ENCODE measurements around the gene RPRD1A. TPM values are rescaled to one million over a fixed set of nuclear protein-coding genes. Genes with fewer than 3 reads are reported as not detected.

Gene RPRD1A
- total and polyA plus RNA-seq, 7 donors: 13.2 to 80.3 (median 68.8) TPM

GRCh38 chr18:35982409-35983114, 84.8 kb downstream of the RPRD1A start:
- no peak for DNase-seq
- no peak for TF ChIP-seq POLR2A (IDR thresholded peaks at IDR 0.05)
- no peak for TF ChIP-seq CTCF (IDR thresholded peaks at IDR 0.05)
- no peak for TF ChIP-seq EP300 (IDR thresholded peaks at IDR 0.05)
- TF ChIP-seq POLR2AphosphoS5 (IDR thresholded peaks at IDR 0.05): no peak
- Histone ChIP-seq H3K36me3 (peaks cover 10 to 46% (median 20%) of the 10 kb centered on the region in 4 donors), H3K27me3 (no peaks in the 10 kb centered on the region), H3K27ac (no peak overlapping the region), H3K4me1 (no peaks in the 10 kb centered on the region), H3K9me3 (no peaks in the 10 kb centered on the region), H3K4me3 (no peak overlapping the region)
- WGBS, 2 donors: 88 to 95% methylated on average over 2 of the region's 2 CpGs
- intact Hi-C loops (cut with DNase I): no loop called here

GRCh38 chr18:35979112-35979511, 88.2 kb downstream of the RPRD1A start:
- Histone ChIP-seq H3K36me3 (peaks cover 15 to 74% (median 27%) of the 10 kb centered on the region in 4 donors), H3K9me3 (no peaks in the 10 kb centered on the region), H3K4me3 (no peak overlapping the region), H3K27me3 (no peaks in the 10 kb centered on the region), H3K4me1 (peaks cover 0 to 5% (median 3%) of the 10 kb centered on the region in 4 donors), H3K27ac (no peak overlapping the region)
- TF ChIP-seq EP300 (IDR thresholded peaks at IDR 0.05): no peak
- TF ChIP-seq CTCF (IDR thresholded peaks at IDR 0.05): no peak
- TF ChIP-seq POLR2AphosphoS5 (IDR thresholded peaks at IDR 0.05): no peak
- no peak for TF ChIP-seq POLR2A (IDR thresholded peaks at IDR 0.05)
- DNase-seq: no peak
- intact Hi-C loops (cut with DNase I): loop anchor here (10.0 kb wide), 2 partner anchors 634 to 714 kb away; partner anchors contain the start of gene ZNF24

GRCh38 chr18:35974181-35974580, 93.2 kb downstream of the RPRD1A start:
- 51 to 81% methylated on average over 3 of the region's 3 CpGs for WGBS, 2 donors
- peaks cover 0 to 26% (median 23%) of the 10 kb centered on the region in 4 donors for H3K4me1 ChIP-seq
- H3K4me3 ChIP-seq: no peak overlapping the region
- TF ChIP-seq CTCF (IDR thresholded peaks at IDR 0.05) (no peak), POLR2A (IDR thresholded peaks at IDR 0.05) (no peak), POLR2AphosphoS5 (IDR thresholded peaks at IDR 0.05) (no peak), EP300 (IDR thresholded peaks at IDR 0.05) (no peak)
- DNase-seq: no peak
- H3K9me3 ChIP-seq: no peaks in the 10 kb centered on the region
- H3K36me3 ChIP-seq: peaks cover 15 to 44% (median 20%) of the 10 kb centered on the region in 4 donors
- intact Hi-C loops (cut with DNase I): loop anchor here (5.0 to 10.0 kb wide), 6 partner anchors 93 to 709 kb away; partner anchors contain the start of genes ELP2, GALNT1, RPRD1A and SLC39A6
- no peak overlapping the region for H3K27ac ChIP-seq
- no peaks in the 10 kb centered on the region for H3K27me3 ChIP-seq

GRCh38 chr18:35973650-35974049, 93.7 kb downstream of the RPRD1A start:
- intact Hi-C loops (cut with DNase I): loop anchor here (2.0 to 10.0 kb wide), 7 partner anchors 94 to 709 kb away; partner anchors contain the start of genes ELP2, GALNT1, INO80C and RPRD1A
- Histone ChIP-seq H3K4me1 (peaks cover 0 to 26% (median 23%) of the 10 kb centered on the region in 4 donors), H3K4me3 (peak overlapping the region in 1 of 4 donors; percentile 72), H3K9me3 (no peaks in the 10 kb centered on the region), H3K27ac (peak overlapping the region in 1 of 4 donors; percentile 92), H3K36me3 (peaks cover 15 to 39% (median 17%) of the 10 kb centered on the region in 4 donors), H3K27me3 (no peaks in the 10 kb centered on the region)
- 91 to 93% methylated on average over 12 of the region's 12 CpGs for WGBS, 2 donors
- no peak for DNase-seq
- TF ChIP-seq EP300 (IDR thresholded peaks at IDR 0.05): no peak

- Histone ChIP-seq H3K4me3 (peak within 1 kb of the TSS; percentile 72 to 92 (median 88)), H3K27me3 (no peaks in the 10 kb centered on the region), H3K27ac (peak within 1 kb of the TSS; percentile 91 to 93 (median 92)), H3K9me3 (no peaks in the 10 kb centered on the region), H3K36me3 (peaks cover 3 to 27% (median 5%) of the 10 kb centered on the region in 4 donors), H3K4me1 (peaks cover 0 to 26% (median 23%) of the 10 kb centered on the region in 4 donors)
- intact Hi-C loops (cut with DNase I): loop anchor here (2.0 to 10.0 kb wide), 7 partner anchors 95 to 708 kb away; partner anchors contain the start of genes ELP2, GALNT1, INO80C and RPRD1A
- TF ChIP-seq POLR2AphosphoS5 (IDR thresholded peaks at IDR 0.05): peak; percentile 54 to 81 (median 80)
- no peak for TF ChIP-seq CTCF (IDR thresholded peaks at IDR 0.05)
- peak in 1 of 4 donors; percentile 65 for TF ChIP-seq EP300 (IDR thresholded peaks at IDR 0.05)
- peak in 1 of 2 donors; percentile 50 for TF ChIP-seq POLR2A (IDR thresholded peaks at IDR 0.05)
- DNase-seq: peak; percentile 98
- WGBS, 2 donors: 0% methylated on average over 73 of the region's 73 CpGs
These were observed 95.0 kb downstream of the RPRD1A start, which contains the start of gene RMP24 for GRCh38 chr18:35972197-35973000. TSS of gene RMP24 (plus strand) at chr18:35972679.

Data from sigmoid colon (tissue), 7 donors.